OCI-M2 (cell line): Measurements from ENCODE around the gene COL8A1.

Experiments
- DNase-seq: peaks from one replicate; lab custom pipeline; 2025; ENCODE audit not compliant: unreplicated experiment; lab: John Stamatoyannopoulos, UW

Gene COL8A1

GRCh38 chr3:99753268-99753975 is 115.0 kb downstream of the COL8A1 start:
- peak; percentile 14 for DNase-seq

DNA sequence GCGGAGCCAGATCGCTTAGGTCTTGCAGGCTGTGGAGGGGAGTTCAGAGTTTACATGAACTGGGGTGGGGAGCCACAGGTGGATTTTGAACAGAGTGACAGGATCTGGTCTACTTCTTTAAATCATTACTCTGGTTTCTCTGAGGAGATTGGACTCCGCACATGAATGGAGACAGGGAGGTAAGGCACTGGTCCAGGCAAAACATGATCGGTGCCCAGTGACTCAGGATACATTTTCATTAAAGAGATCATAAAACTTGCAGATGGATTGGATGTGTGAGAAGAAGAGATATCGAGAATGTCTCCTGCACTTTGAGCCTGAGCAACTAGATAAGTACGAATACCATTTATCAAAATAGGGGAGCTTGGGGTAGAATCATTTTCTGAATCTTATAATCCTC is 117.4 kb downstream of the COL8A1 start:
- no peak for DNase-seq

GRCh38 chr3:99757966-99758365 is 119.6 kb downstream of the COL8A1 start:
- DNase-seq, result no peak

DNA sequence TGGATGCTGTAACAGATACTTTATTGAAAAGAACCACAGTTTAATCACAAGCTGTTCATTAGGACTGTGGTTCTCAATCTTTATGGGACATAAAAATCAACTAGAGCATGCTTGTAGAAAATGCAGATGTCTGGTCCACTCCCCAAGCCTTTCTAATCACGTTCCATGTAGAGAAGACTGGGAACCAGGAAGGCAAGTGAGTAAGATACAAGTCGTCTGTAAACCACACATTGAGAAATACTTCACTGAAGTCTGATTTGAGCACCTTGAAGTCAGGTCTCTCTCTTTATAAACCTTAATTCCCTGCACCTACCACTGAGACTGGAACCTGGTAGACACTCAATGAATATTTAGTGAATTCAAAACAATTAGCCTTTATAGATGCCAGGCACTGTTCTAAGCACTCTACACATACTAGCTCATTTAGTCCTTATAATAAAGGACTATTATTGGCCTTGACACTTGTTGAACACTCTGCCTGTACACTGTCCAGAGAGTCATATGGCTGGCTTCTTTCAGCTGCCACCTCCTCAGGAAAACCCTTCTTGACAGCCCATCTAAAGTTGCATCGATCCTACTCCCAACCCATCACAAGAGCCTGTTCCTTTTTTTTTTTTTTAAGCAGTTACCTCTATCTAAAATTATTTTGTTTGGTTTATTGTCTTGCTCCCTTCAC is 120.2 kb downstream of the COL8A1 start:
- no peak for DNase-seq

DNA sequence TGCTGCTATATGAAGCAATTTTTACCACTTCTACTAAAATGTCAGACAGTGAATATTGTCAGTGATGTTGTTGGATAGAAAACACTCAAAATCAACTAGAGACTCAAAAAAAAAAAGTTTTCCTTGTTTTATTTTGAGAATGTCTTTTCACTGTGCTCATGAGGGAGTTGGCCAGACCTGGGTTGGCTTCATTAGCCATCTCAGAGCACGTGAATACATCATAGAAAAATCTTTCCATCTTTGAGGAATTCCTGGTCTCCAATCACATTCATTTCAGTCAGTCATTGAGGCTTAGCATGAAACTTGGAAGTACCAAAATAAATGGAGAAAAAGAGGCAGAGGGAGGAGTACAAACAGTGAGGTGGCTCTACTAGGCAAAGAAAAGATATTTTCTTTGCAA is 121.6 kb downstream of the COL8A1 start:
- DNase-seq, result no peak

- no peak for DNase-seq
Measured at GRCh38 chr3:99760629-99761028, 122.2 kb downstream of the COL8A1 start.

DNA sequence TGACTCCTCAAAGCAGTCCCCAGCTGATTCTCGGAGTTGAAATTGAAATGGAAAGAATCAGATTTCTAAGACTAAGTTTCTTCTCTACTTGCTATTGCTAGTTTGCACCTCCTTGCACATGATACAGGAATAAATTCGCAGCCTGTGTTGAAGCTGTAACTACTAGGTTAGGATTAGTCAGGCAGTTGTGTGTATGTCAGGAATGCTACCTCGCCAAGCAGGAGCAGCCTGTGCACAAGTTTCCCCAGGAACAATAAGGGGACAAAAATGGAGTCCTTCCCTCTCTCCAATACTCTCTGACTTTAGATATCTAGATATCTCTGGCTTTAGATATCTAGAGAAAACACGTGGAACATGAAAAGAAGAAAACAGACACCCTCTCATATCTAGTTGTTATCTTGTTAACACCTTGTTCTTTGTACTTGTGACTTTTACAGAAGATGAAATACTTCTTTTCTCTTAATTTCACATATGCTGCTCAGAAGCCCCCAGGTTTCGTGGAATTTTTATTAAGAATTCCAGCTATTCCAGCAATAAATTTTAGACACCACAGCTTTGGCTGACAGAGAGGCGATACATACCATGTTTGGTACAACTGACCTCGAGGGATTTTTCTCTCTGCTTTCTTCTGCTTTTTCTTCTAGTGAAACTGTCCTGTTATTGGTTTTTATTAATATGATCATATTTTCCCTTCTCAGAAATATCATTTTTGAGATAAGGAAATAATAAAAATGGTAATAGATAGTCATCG is 123.2 kb downstream of the COL8A1 start:
- no peak for DNase-seq

GRCh38 chr3:99762901-99763300 is 124.5 kb downstream of the COL8A1 start:
- DNase-seq, result no peak

GRCh38 chr3:99764377-99764776 is 126.0 kb downstream of the COL8A1 start:
- DNase-seq, result no peak

GRCh38 chr3:99765042-99765942 is 126.9 kb downstream of the COL8A1 start:
- DNase-seq, result no peak

DNA sequence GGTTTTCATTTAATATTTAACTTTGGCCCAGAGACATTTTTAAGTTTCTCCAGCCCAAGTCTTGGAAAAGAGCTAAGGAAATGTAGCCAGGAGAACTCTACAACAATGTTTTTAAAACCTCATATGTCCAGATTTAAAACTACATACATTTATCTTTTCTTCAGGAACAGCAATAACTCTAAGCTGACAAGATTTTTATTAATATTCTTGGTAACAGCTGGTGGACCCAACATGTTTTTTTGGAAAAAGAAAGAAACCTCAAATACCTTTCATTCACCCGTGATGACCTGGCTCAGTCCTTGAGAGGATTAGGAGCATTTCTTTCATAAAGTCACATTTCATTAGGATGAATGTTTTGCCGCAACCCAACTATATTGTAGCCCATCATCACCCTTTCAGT is 128.9 kb downstream of the COL8A1 start:
- DNase-seq, result no peak

DNA sequence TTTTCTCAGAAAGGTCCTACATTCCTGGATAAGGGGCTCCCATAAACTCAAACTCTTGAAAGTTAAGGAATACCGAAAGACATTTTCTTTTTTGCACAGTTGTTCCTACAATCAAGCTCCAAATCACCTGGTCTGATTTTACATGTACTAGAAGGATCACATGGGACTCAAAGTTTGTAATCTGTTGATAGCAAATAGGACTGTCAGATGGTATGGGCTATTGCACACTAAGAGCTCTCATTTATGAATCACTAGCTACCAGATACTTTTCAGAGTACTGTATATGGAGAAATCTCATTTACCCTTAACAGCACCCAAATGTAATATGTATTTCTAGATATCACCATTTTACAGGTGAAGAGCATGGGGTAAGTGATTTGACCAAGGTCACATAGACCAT is 129.7 kb downstream of the COL8A1 start:
- no peak for DNase-seq

DNA sequence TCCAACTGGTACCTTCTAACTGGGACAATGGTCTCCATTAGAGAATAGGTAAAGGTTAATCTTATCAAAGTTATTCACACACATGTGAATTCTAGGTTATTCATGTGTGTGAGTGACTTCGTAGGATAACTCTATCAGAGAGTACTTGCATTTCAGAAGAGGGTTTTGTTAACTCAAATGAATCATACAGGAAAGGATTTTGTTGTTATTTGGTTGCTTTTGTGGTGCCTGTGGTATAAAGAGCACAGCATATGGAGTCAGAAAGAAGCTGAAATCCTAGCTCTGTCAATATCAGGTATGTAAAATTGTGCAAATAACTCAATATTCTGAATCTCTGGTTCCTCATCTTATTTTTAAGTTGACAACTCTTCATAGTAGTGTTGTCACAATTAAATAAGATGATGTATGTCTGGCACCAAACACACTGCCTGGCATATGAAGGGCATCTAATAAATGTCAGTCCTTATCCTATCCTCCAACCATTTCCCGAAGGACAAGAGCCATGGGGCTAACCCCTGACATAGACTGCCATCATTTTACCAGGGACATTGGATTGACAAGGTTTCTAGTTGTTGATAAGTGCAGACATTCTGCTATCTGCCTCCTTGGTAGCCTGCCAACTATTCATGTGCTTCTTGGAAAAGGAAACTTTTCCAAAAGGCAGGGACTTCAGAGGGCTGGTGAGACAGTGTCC is 130.6 kb downstream of the COL8A1 start:
- no peak for DNase-seq

DNA sequence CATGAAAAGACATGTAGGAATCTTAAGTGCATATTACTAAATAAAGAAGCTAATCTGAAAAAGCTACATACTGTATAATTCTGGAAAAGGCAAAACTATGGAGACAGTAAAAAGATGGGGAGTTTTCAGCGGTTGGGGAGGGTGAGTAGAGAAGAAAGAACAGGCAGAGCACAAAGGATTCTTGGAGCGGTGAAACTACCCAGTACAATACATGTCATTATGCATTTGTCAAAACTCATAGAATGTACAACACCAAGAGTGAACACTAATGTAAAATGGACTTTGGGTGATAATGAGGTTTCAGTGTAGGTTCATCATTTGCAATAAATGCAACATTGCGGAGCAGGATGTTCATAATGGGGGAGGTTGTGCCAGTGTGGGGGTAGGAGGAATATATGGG is 133.8 kb downstream of the COL8A1 start:
- no peak for DNase-seq

GRCh38 chr3:99772671-99773070 is 134.3 kb downstream of the COL8A1 start:
- DNase-seq, result no peak

GRCh38 chr3:99774467-99774866 is 136.1 kb downstream of the COL8A1 start:
- DNase-seq, result no peak

DNA sequence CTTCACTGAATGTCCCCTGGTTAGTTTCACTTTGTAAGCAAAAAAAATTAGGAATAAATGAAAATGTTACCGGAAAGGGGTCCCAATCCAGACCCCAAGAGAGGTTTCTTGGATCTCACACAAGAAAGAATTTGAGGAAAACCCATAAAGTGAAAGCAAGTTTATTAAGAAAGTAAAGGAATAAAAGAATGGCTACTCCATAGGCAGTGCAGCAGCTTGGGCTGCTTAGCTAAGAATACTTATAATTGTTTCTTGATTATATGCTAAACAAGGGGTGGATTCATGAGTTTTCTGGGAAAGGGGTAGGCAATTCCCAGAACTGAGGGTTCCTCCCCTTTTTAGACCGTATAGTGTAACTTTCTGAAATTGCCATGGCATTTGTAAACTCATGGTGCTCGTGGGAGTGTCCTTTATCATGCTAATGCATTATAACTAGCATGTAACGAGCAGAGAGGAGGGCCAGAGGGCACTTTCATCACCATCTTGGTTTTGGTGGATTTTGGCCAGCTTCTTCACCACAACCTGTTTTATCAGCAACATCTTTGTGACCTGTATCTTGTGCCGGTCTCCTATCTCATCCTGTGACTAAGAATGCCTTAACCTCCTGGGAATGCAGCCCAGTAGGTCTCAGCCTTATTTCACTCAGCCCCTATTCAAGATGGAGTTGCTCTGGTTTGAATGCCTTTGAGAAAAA is 138.3 kb downstream of the COL8A1 start:
- DNase-seq, result no peak

GRCh38 chr3:99777210-99777549 is 138.8 kb downstream of the COL8A1 start:
- DNase-seq, result no peak

DNA sequence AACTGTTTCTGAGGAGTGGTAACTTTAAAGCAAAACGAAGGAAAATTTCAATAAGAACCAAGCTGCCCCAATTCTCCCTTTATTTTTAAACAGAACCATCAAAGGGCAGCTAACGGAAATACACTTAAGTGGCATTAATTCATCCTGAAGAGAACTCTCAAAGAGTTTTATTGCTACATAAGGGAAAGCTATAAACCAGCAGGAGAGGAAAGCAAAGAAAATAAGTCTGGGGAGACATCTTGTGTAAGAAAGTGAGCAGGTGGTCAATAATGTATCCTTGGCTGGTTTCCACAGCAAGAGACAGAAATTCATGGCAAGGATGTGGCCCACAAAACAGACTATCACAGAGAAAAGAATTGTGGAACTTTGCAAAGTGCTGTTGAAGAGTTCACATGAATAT is 139.3 kb downstream of the COL8A1 start:
- DNase-seq, result no peak

- DNase-seq, result no peak
Measured at GRCh38 chr3:99780749-99781148, 142.4 kb downstream of the COL8A1 start.
